ENCODE data around the gene WASL. TPM values are rescaled to one million over a fixed set of nuclear protein-coding genes. Genes with fewer than 3 reads are reported as not detected.

WASL gene
- polyA plus RNA-seq, 1 donor from 2014 or later: 22.5 TPM

DNA sequence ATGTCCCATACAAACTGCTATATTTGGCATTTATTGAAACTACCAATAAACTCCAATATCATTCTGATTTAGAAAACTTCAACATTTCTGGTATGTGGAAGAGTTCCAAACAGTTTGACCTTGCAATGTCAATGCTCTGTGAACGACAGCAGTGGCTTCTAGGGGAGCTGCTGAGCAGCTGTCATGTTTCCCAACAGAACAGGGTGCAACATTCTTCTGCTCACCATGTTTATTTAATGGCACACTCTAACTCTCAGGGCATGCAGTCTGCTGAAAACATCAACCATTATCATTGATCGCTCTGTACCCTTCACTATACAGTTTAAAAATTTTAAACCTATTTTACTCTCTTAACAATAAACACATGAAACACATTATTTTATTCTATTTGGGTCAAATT lies 67.2 kb downstream of the WASL start:
- TF ChIP-seq MXI1 (conservative IDR thresholded peaks at IDR 0.05; ENCODE audit: poor library complexity, severe bottlenecking): no peak
- no peak for TF ChIP-seq RAD21 (conservative IDR thresholded peaks at IDR 0.05)
- Histone ChIP-seq H3K9me2 (ENCODE audit: insufficient read depth, low read length) (no peaks in the 10 kb centered on the region), H3K27ac (ENCODE audit: low read length) (no peak overlapping the region), H4K20me1 (ENCODE audit: insufficient read depth) (no peaks in the 10 kb centered on the region), H3K4me3 (ENCODE audit: low read length) (no peak overlapping the region), H3K27me3 (ENCODE audit: insufficient read depth, low read depth, low read length) (no peaks in the 10 kb centered on the region), H3K9me3 (ENCODE audit: low read length) (no peaks in the 10 kb centered on the region), H2AFZ (ENCODE audit: low read depth, low read length) (no peak overlapping the region), H3K4me2 (ENCODE audit: low read length) (no peak overlapping the region), H3K9ac (ENCODE audit: low read length) (no peak overlapping the region), H3F3A (ENCODE audit: insufficient read depth, low read length, poor library complexity, severe bottlenecking) (no peaks in the 10 kb centered on the region), H3K79me2 (replicated peaks; ENCODE audit: insufficient read depth, low read length) (no peaks in the 10 kb centered on the region), H3K36me3 (ENCODE audit: insufficient read depth, low read length) (peaks cover 5% of the 10 kb centered on the region)

DNA sequence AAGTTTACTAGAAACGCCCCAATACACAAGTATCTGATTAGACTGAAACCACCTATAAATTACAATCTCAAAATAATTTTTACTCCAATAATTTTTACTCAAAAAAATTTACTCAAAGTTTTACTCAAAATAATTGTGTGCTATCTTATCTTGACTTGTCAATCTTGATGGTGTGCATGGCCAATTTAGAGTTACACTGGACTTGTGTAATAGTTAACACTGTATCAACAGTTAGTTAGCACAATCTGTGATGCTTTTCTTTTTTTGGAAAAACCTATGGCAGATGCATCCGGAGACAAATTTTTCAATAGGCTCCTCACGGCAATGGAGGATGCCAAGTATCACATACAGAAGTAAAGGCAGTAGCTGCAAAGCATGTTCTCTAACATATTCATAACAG lies 68.2 kb downstream of the WASL start:
- Histone ChIP-seq H3K27ac (ENCODE audit: low read length) (no peak overlapping the region), H3K9me3 (ENCODE audit: low read length) (no peaks in the 10 kb centered on the region), H3K27me3 (ENCODE audit: insufficient read depth, low read depth, low read length) (no peaks in the 10 kb centered on the region), H2AFZ (ENCODE audit: low read depth, low read length) (no peak overlapping the region), H3K9me2 (ENCODE audit: insufficient read depth, low read length) (no peaks in the 10 kb centered on the region), H3F3A (ENCODE audit: insufficient read depth, low read length, poor library complexity, severe bottlenecking) (no peaks in the 10 kb centered on the region), H3K4me2 (ENCODE audit: low read length) (no peak overlapping the region), H3K36me3 (ENCODE audit: insufficient read depth, low read length) (peaks cover 5% of the 10 kb centered on the region), H3K79me2 (replicated peaks; ENCODE audit: insufficient read depth, low read length) (no peaks in the 10 kb centered on the region), H3K4me3 (ENCODE audit: low read length) (no peak overlapping the region), H3K9ac (ENCODE audit: low read length) (no peak overlapping the region), H4K20me1 (ENCODE audit: insufficient read depth) (no peaks in the 10 kb centered on the region)
- TF ChIP-seq POLR2AphosphoS5 (IDR thresholded peaks at IDR 0.05) (no peak), RAD21 (conservative IDR thresholded peaks at IDR 0.05) (no peak)

DNA sequence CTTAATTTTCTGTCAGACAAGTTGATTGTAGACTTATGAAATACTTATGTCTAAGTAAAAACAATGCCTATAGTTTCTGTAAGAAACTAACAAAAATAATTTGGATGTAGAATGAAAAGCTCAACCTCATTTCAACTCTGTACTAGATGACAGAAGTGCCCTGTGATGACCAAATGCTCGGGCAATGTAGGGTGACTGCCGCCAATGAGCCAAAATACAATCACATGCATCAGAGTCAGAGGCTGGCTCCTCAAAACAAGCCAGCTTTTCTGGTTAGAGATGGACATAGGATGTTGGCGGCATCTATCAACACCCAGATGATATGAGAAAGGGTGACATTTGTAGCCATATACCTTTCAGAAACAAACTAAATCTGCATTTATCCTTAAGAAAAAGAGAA lies 69.2 kb downstream of the WASL start:
- H3K4me2 ChIP-seq (ENCODE audit: low read length): no peak overlapping the region
- no peaks in the 10 kb centered on the region for H4K20me1 ChIP-seq (ENCODE audit: insufficient read depth)
- H2AFZ ChIP-seq (ENCODE audit: low read depth, low read length): no peak overlapping the region
- no peaks in the 10 kb centered on the region for H3K27me3 ChIP-seq (ENCODE audit: insufficient read depth, low read depth, low read length)
- no peak overlapping the region for H3K4me3 ChIP-seq (ENCODE audit: low read length)
- TF ChIP-seq, protein P1, sequence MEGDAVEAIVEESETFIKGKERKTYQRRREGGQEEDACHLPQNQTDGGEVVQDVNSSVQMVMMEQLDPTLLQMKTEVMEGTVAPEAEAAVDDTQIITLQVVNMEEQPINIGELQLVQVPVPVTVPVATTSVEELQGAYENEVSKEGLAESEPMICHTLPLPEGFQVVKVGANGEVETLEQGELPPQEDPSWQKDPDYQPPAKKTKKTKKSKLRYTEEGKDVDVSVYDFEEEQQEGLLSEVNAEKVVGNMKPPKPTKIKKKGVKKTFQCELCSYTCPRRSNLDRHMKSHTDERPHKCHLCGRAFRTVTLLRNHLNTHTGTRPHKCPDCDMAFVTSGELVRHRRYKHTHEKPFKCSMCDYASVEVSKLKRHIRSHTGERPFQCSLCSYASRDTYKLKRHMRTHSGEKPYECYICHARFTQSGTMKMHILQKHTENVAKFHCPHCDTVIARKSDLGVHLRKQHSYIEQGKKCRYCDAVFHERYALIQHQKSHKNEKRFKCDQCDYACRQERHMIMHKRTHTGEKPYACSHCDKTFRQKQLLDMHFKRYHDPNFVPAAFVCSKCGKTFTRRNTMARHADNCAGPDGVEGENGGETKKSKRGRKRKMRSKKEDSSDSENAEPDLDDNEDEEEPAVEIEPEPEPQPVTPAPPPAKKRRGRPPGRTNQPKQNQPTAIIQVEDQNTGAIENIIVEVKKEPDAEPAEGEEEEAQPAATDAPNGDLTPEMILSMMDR (IDR thresholded peaks at IDR 0.05; ENCODE audit: poor library complexity, severe bottlenecking): no peak
- TF ChIP-seq MXI1 (conservative IDR thresholded peaks at IDR 0.05; ENCODE audit: poor library complexity, severe bottlenecking) (no peak), POLR2AphosphoS5 (IDR thresholded peaks at IDR 0.05) (no peak), RAD21 (conservative IDR thresholded peaks at IDR 0.05) (no peak), SMC3 (conservative IDR thresholded peaks at IDR 0.05; ENCODE audit: poor library complexity) (no peak)
- H3K79me2 ChIP-seq (replicated peaks; ENCODE audit: insufficient read depth, low read length): no peaks in the 10 kb centered on the region
- H3K36me3 ChIP-seq (ENCODE audit: insufficient read depth, low read length): peaks cover 5% of the 10 kb centered on the region
- no peak overlapping the region for H3K9ac ChIP-seq (ENCODE audit: low read length)
- no peaks in the 10 kb centered on the region for H3K9me2 ChIP-seq (ENCODE audit: insufficient read depth, low read length)
- no peaks in the 10 kb centered on the region for H3F3A ChIP-seq (ENCODE audit: insufficient read depth, low read length, poor library complexity, severe bottlenecking)
- H3K9me3 ChIP-seq (ENCODE audit: low read length): no peaks in the 10 kb centered on the region
- no peak overlapping the region for H3K27ac ChIP-seq (ENCODE audit: low read length)

DNA sequence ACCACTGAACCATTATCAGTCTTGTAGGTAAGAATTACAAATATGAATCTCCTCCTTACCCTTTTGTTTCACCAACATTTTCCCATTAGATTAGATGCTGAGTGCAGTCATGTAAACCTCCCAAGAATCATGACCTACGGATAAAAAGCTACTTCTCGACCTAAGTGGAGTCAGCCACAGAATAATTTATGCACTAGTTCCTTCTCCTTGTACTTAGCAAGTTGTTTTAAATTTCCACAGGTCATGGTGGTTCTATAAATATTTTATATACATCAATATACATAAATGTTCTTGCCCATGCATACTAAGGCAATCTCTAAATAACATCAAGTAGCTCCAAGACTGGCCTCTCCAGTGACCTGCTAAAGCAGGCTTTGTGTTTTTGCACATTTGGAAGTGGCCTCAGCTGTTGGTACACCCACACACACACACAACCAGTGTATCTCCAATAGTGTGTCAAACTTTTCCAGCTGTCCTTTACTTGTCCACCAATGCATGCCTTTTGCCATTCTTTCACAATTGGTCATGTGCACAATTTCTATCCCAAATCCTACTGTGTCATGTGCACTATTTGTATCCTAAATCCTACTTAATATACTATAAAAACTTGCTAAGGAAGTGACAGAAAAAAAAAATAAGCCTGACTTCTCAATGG lies 71.6 kb downstream of the WASL start:
- Histone ChIP-seq H3K27me3 (ENCODE audit: insufficient read depth, low read depth, low read length) (no peaks in the 10 kb centered on the region), H3F3A (ENCODE audit: insufficient read depth, low read length, poor library complexity, severe bottlenecking) (no peaks in the 10 kb centered on the region), H3K4me3 (ENCODE audit: low read length) (no peak overlapping the region), H3K9ac (ENCODE audit: low read length) (no peak overlapping the region), H3K36me3 (ENCODE audit: insufficient read depth, low read length) (peaks cover 4% of the 10 kb centered on the region), H3K9me3 (ENCODE audit: low read length) (no peaks in the 10 kb centered on the region), H4K20me1 (ENCODE audit: insufficient read depth) (no peaks in the 10 kb centered on the region), H3K27ac (ENCODE audit: low read length) (no peak overlapping the region), H3K79me2 (replicated peaks; ENCODE audit: insufficient read depth, low read length) (no peaks in the 10 kb centered on the region), H3K4me2 (ENCODE audit: low read length) (no peak overlapping the region), H3K9me2 (ENCODE audit: insufficient read depth, low read length) (no peaks in the 10 kb centered on the region), H2AFZ (ENCODE audit: low read depth, low read length) (no peak overlapping the region)
- TF ChIP-seq TAF1 (IDR thresholded peaks at IDR 0.05; ENCODE audit: low read depth) (no peak), RAD21 (conservative IDR thresholded peaks at IDR 0.05) (no peak), SMC3 (conservative IDR thresholded peaks at IDR 0.05; ENCODE audit: poor library complexity) (no peak)
- TF ChIP-seq, protein P2, sequence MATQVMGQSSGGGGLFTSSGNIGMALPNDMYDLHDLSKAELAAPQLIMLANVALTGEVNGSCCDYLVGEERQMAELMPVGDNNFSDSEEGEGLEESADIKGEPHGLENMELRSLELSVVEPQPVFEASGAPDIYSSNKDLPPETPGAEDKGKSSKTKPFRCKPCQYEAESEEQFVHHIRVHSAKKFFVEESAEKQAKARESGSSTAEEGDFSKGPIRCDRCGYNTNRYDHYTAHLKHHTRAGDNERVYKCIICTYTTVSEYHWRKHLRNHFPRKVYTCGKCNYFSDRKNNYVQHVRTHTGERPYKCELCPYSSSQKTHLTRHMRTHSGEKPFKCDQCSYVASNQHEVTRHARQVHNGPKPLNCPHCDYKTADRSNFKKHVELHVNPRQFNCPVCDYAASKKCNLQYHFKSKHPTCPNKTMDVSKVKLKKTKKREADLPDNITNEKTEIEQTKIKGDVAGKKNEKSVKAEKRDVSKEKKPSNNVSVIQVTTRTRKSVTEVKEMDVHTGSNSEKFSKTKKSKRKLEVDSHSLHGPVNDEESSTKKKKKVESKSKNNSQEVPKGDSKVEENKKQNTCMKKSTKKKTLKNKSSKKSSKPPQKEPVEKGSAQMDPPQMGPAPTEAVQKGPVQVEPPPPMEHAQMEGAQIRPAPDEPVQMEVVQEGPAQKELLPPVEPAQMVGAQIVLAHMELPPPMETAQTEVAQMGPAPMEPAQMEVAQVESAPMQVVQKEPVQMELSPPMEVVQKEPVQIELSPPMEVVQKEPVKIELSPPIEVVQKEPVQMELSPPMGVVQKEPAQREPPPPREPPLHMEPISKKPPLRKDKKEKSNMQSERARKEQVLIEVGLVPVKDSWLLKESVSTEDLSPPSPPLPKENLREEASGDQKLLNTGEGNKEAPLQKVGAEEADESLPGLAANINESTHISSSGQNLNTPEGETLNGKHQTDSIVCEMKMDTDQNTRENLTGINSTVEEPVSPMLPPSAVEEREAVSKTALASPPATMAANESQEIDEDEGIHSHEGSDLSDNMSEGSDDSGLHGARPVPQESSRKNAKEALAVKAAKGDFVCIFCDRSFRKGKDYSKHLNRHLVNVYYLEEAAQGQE (IDR thresholded peaks at IDR 0.05; ENCODE audit: borderline replicate concordance): no peak

Data from neural cell (in vitro differentiated cells).